Fibroblast of lung (primary cell): ENCODE measurements around the gene KDM8.
"Not testable (repeated sequence)": the region's sequence is repeated elsewhere in the genome, so short reads cannot be mapped to it uniquely, and the experiment has no call there.

Source experiments
- EZH2 ChIP-seq: IDR thresholded peaks from 2 replicates; pipeline ENCODE4 v1.5.1; 2012; ENCODE audit warnings: low read length, control low read depth, mild to moderate bottlenecking; ENCODE audit errors: missing control alignments
- TF ChIP-seq, protein P1 (sequence below), 2 donors: IDR thresholded peaks in 1 of 2; conservative IDR thresholded peaks in 1 of 2; 1 replicate in 1 of 2; 2 replicates in 1 of 2; pipeline ENCODE4 v1.5.1; 2011 to 2012; ENCODE audit warnings: low read length in 2 of 2, control low read depth in 1 of 2, inconsistent platforms in 1 of 2, low read depth in 1 of 2, mild to moderate bottlenecking in 1 of 2

DNA sequence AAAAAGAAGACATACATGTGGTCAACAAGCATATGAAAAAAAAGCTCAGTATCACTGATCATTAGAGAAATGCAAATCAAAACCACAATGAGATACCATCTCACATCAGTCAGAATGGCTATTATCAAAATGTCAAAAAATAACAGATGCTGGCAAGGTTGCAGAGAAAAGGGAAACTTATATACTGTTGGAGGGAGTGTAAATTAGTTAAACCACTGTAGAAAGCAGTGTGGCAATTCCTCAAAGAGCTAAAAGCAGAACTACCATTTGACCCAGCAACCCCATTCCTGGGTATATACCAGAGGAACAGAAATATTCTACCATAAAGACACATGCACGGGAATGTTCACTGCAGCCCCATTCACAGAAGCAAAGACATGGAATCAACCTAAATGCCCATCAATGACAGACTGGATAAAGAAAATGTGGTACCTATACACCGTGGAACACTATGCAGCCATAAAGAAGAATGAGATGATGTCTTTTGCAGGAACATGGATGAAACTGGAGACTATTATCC is 59.6 kb downstream of the KDM8 start:
- TF ChIP-seq, protein P1, sequence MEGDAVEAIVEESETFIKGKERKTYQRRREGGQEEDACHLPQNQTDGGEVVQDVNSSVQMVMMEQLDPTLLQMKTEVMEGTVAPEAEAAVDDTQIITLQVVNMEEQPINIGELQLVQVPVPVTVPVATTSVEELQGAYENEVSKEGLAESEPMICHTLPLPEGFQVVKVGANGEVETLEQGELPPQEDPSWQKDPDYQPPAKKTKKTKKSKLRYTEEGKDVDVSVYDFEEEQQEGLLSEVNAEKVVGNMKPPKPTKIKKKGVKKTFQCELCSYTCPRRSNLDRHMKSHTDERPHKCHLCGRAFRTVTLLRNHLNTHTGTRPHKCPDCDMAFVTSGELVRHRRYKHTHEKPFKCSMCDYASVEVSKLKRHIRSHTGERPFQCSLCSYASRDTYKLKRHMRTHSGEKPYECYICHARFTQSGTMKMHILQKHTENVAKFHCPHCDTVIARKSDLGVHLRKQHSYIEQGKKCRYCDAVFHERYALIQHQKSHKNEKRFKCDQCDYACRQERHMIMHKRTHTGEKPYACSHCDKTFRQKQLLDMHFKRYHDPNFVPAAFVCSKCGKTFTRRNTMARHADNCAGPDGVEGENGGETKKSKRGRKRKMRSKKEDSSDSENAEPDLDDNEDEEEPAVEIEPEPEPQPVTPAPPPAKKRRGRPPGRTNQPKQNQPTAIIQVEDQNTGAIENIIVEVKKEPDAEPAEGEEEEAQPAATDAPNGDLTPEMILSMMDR (conservative IDR thresholded peaks at IDR 0.05 in 1 of 2, IDR thresholded peaks at IDR 0.05 in 1 of 2; ENCODE audit: low read depth in 1 of 2, low read length in 2 of 2), result not testable (repeated sequence)
- not testable (repeated sequence) for TF ChIP-seq EZH2
